Osteoblast (primary cell): ENCODE data around the gene CACNA1I. TPM values are rescaled to one million over a fixed set of nuclear protein-coding genes. Genes with fewer than 3 reads are reported as not detected.
A peak's percentile ranks its signal among the peaks of the same experiment; 100 is the strongest.

Experiments used
- DNase-seq: peaks from one replicate; pipeline ENCODE4 v3.0.0; 2011; ENCODE audit warnings: low spot score, mixed read lengths; ENCODE audit not compliant: insufficient read length; ENCODE audit errors: missing footprints
- H2AFZ ChIP-seq: 2 replicates; pipeline ENCODE4 v1.6.0; 2011; ENCODE audit warnings: mild to moderate bottlenecking, low read length
- H3K27ac ChIP-seq: 2 replicates; pipeline ENCODE4 v1.5.1; 2011; ENCODE audit warnings: mild to moderate bottlenecking, low read depth, low read length, moderate library complexity
- H3K27me3 ChIP-seq: 2 replicates; pipeline ENCODE4 v1.6.0; 2012; ENCODE audit warnings: mild to moderate bottlenecking, control low read depth, inconsistent platforms, low read length, moderate library complexity; ENCODE audit not compliant: insufficient read depth
- H3K36me3 ChIP-seq: 2 replicates; pipeline ENCODE4 v1.5.1; 2011; ENCODE audit warnings: mild to moderate bottlenecking, low read length, control low read depth, moderate library complexity; ENCODE audit not compliant: insufficient read depth
- H3K4me1 ChIP-seq: 2 replicates; pipeline ENCODE4 v1.5.1; 2011; ENCODE audit warnings: mild to moderate bottlenecking, low read length, control low read depth, moderate library complexity; ENCODE audit not compliant: insufficient read depth
- H3K4me2 ChIP-seq: 2 replicates; pipeline ENCODE4 v1.6.0; 2011; ENCODE audit warnings: mild to moderate bottlenecking, low read length; ENCODE audit not compliant: insufficient read depth
- H3K4me3 ChIP-seq: fragments of 200-600 bp; sonication (generic); 3 replicates; pipeline ENCODE4 v1.5.1; 2012; ENCODE audit warnings: mild to moderate bottlenecking, low read length, inconsistent platforms; ENCODE audit not compliant: insufficient read depth
- H3K79me2 ChIP-seq: 2 replicates; pipeline ENCODE4 v1.6.0; 2012; ENCODE audit warnings: mild to moderate bottlenecking, low read length, control low read depth, inconsistent platforms; ENCODE audit not compliant: insufficient read depth
- H3K9me3 ChIP-seq: 2 replicates; pipeline ENCODE4 v1.5.1; 2011; ENCODE audit warnings: low read depth, low read length, control low read depth
- H4K20me1 ChIP-seq: 2 replicates; pipeline ENCODE4 v1.6.0; 2012; ENCODE audit warnings: mild to moderate bottlenecking, low read length, control low read depth; ENCODE audit not compliant: insufficient read depth
- total RNA-seq: library from RNA; depleted of rRNA; stranded (reverse); fragments of >200 nt; gene quantifications from 2 replicates; pipeline ENCODE4 v1.2.3, GENCODE V29; 2012
- TF ChIP-seq, protein P1 (sequence below): IDR thresholded peaks from 2 replicates; pipeline ENCODE4 v1.5.1; 2011; ENCODE audit warnings: mild to moderate bottlenecking, low read depth, low read length, moderate library complexity; ENCODE audit errors: extremely low read depth

The CACNA1I gene
- total RNA-seq, 1 donor: under 0.01 TPM

- no peaks in the 10 kb centered on the region for H3K4me1 ChIP-seq
- H3K9me3 ChIP-seq: no peaks in the 10 kb centered on the region
- peak; percentile 65 for DNase-seq
- H3K79me2 ChIP-seq: no peaks in the 10 kb centered on the region
- H3K36me3 ChIP-seq: no peaks in the 10 kb centered on the region
- peaks cover 7% of the 10 kb centered on the region for H3K27me3 ChIP-seq
- H3K4me2 ChIP-seq: no peak overlapping the region
- TF ChIP-seq, protein P1, sequence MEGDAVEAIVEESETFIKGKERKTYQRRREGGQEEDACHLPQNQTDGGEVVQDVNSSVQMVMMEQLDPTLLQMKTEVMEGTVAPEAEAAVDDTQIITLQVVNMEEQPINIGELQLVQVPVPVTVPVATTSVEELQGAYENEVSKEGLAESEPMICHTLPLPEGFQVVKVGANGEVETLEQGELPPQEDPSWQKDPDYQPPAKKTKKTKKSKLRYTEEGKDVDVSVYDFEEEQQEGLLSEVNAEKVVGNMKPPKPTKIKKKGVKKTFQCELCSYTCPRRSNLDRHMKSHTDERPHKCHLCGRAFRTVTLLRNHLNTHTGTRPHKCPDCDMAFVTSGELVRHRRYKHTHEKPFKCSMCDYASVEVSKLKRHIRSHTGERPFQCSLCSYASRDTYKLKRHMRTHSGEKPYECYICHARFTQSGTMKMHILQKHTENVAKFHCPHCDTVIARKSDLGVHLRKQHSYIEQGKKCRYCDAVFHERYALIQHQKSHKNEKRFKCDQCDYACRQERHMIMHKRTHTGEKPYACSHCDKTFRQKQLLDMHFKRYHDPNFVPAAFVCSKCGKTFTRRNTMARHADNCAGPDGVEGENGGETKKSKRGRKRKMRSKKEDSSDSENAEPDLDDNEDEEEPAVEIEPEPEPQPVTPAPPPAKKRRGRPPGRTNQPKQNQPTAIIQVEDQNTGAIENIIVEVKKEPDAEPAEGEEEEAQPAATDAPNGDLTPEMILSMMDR: no peak
- no peaks in the 10 kb centered on the region for H4K20me1 ChIP-seq
- no peak overlapping the region for H2AFZ ChIP-seq
- H3K4me3 ChIP-seq: no peak overlapping the region
- H3K27ac ChIP-seq: no peak overlapping the region
Observed at GRCh38 chr22:39723899-39724351, 153.4 kb downstream of the CACNA1I start.

DNA sequence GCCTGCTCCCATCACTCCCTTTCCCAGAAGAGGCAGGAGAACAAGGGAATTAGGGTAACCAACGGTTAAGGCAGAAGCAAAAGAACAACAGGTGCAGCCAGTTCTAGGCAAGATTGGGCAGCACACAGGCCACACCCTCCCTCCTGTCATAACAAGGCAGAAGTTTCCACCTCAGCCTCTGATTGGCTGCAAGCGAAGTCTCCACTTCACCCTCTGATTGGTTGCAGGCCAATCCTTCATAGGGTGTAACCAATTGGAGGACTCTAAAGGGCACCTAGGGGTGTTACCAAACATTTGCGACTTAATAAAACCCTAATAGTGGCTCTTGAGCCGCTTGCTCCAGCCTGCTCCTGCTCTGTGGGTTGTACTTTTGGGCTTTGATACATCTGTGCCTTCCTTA lies 153.8 kb downstream of the CACNA1I start:
- H3K9me3 ChIP-seq: no peaks in the 10 kb centered on the region
- no peak overlapping the region for H3K4me3 ChIP-seq
- TF ChIP-seq, protein P1: no peak
- H3K4me2 ChIP-seq: no peak overlapping the region
- peak; percentile 29 for DNase-seq
- H3K36me3 ChIP-seq: no peaks in the 10 kb centered on the region
- no peak overlapping the region for H2AFZ ChIP-seq
- H3K27me3 ChIP-seq: peaks cover 7% of the 10 kb centered on the region
- no peak overlapping the region for H3K27ac ChIP-seq
- no peaks in the 10 kb centered on the region for H3K79me2 ChIP-seq
- no peaks in the 10 kb centered on the region for H4K20me1 ChIP-seq
- H3K4me1 ChIP-seq: no peaks in the 10 kb centered on the region

- peaks cover 7% of the 10 kb centered on the region for H3K27me3 ChIP-seq
- no peak overlapping the region for H2AFZ ChIP-seq
- H3K4me3 ChIP-seq: no peak overlapping the region
- no peaks in the 10 kb centered on the region for H3K4me1 ChIP-seq
- no peaks in the 10 kb centered on the region for H3K79me2 ChIP-seq
- no peaks in the 10 kb centered on the region for H3K9me3 ChIP-seq
- no peak overlapping the region for H3K27ac ChIP-seq
- no peak for DNase-seq
- H3K4me2 ChIP-seq: no peak overlapping the region
- TF ChIP-seq, protein P1: no peak
- H3K36me3 ChIP-seq: no peaks in the 10 kb centered on the region
- H4K20me1 ChIP-seq: no peaks in the 10 kb centered on the region
Observed at GRCh38 chr22:39724857-39725256, 154.3 kb downstream of the CACNA1I start.

DNA sequence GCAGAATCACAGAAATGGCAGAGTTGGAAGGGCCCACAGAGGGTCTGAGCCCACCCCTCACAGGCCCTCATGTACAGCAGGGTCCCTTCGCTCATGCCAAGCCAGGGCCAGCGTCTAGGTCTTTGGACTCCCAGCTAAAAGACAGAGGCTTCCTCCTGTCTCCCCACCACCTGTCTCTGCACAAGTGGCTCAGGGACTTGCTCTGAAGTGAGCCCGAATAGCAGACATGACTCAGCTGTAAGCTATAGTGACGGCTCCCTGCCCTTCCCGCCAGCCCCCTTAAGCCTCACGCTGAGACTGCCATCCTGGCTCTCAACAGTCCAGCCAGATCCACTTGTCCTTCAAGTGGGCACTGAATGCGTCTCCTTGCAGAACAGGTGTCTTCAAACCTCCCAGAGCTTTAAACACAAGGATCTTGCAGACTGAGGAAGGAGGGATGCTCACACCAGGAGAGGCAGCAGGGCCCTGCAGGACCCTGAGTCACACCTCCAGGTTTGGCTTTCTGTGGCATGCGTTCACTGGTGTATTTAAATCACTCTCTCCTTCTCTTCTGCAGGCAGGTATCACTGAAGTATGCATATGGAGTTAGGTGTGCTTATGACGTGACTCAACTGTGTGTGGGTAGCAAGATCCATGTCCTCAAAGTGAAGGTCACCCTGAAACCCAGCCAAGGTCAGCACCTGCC lies 154.9 kb downstream of the CACNA1I start:
- Histone ChIP-seq H3K4me2 (no peak overlapping the region), H3K27me3 (peaks cover 6% of the 10 kb centered on the region)

More for the DNA sequence above, 154.9 kb downstream of the CACNA1I start:
- Histone ChIP-seq H4K20me1 (no peaks in the 10 kb centered on the region), H3K9me3 (no peaks in the 10 kb centered on the region), H3K27ac (no peak overlapping the region), H3K36me3 (no peaks in the 10 kb centered on the region), H2AFZ (no peak overlapping the region), H3K79me2 (no peaks in the 10 kb centered on the region), H3K4me3 (no peak overlapping the region), H3K4me1 (no peaks in the 10 kb centered on the region)
- DNase-seq: peak; percentile 76
- TF ChIP-seq, protein P1: no peak
